Activated CD8-positive, alpha-beta memory T cell treated with anti-CD3 and anti-CD28 coated beads for 1 hour (primary cell): Measurements from ENCODE around the gene RNU11.
A peak's percentile ranks its signal among the peaks of the same experiment; 100 is the strongest.
"Not testable (repeated sequence)": the region's sequence is repeated elsewhere in the genome, so short reads cannot be mapped to it uniquely, and the experiment has no call there.

Source experiments
- DNase-seq, 2 donors: peaks; one replicate each; pipeline ENCODE4 v3.0.0-alpha.2; 2020; ENCODE audit warnings: low read depth in 1 of 2; ENCODE audit errors: extremely low read depth in 1 of 2

The RNU11 gene

GRCh38 chr1:28648474-28649198 is at the start of gene RNU11:
RNU11 (plus strand) TSS chr1:28648600.
- peak; percentile 71 to 80 for DNase-seq

- DNase-seq = no peak
Observed at GRCh38 chr1:28601696-28602095, 46.7 kb upstream of the RNU11 start.

GRCh38 chr1:28602536-28603439 is 45.6 kb upstream of the RNU11 start:
- DNase-seq = no peak

- DNase-seq = no peak
Observed at GRCh38 chr1:28604411-28604810, 44.0 kb upstream of the RNU11 start.

- no peak for DNase-seq
Observed at GRCh38 chr1:28604962-28605361, 43.4 kb upstream of the RNU11 start.

- no peak for DNase-seq
Observed at GRCh38 chr1:28606771-28607170, 41.6 kb upstream of the RNU11 start.

GRCh38 chr1:28613175-28613574 is 35.2 kb upstream of the RNU11 start:
- DNase-seq = no peak

- no peak for DNase-seq
Observed at GRCh38 chr1:28631713-28632112, 16.7 kb upstream of the RNU11 start.

GRCh38 chr1:28632560-28632959 is 15.8 kb upstream of the RNU11 start:
- DNase-seq = no peak

- no peak for DNase-seq
Observed at GRCh38 chr1:28640766-28641165, 7.6 kb upstream of the RNU11 start.

- DNase-seq = no peak
Observed at GRCh38 chr1:28642056-28642846, 6.1 kb upstream of the RNU11 start.

GRCh38 chr1:28642847-28643635 is 5.4 kb upstream of the RNU11 start, which contains the start of gene TAF12:
TAF12 (minus strand) TSS chr1:28643067; CDS start chr1:28622081, 20,986 bp downstream.
- DNase-seq = peak; percentile 75 to 85

- DNase-seq = no peak
Observed at GRCh38 chr1:28644494-28644893, 3.9 kb upstream of the RNU11 start.

- DNase-seq = not testable (repeated sequence)
Observed at GRCh38 chr1:28645406-28645805, 3.0 kb upstream of the RNU11 start.

- no peak for DNase-seq
Observed at GRCh38 chr1:28646040-28646439, 2.4 kb upstream of the RNU11 start.

GRCh38 chr1:28648008-28648473 is 359 bp upstream of the RNU11 start:
- peak; percentile 69 to 76 for DNase-seq

- DNase-seq = not testable (repeated sequence)
Observed at GRCh38 chr1:28653063-28653462, 4.7 kb downstream of the RNU11 start.

- not testable (repeated sequence) for DNase-seq
Observed at GRCh38 chr1:28653870-28654269, 5.5 kb downstream of the RNU11 start.

- not testable (repeated sequence) for DNase-seq
Observed at GRCh38 chr1:28655448-28656311, 7.3 kb downstream of the RNU11 start.
